SK-N-SH (cell line): Measurements from ENCODE around the gene TTC23. TPM values are rescaled to one million over a fixed set of nuclear protein-coding genes. Genes with fewer than 3 reads are reported as not detected.

Experiments
- CTCF ChIA-PET: fragments of 300-600, 350-600 bp; formaldehyde crosslinking; extraction: SDS; loops from one replicate; lab custom pipeline; 2021; lab: Yijun Ruan, JAX
- POLR2A ChIA-PET: fragments of 350-600 bp; sonication (Branson Sonifier 250); formaldehyde crosslinking; extraction: SDS; loops from one replicate; lab custom pipeline; 2020; ENCODE audit warnings: antibody characterized with exemption, inconsistent platforms; lab: Yijun Ruan, JAX
- DNase-seq: peaks from one replicate; pipeline ENCODE4 v3.0.0; 2012
- H2AFZ ChIP-seq: fragments of 200-600 bp; sonication (generic); 2 replicates; pipeline ENCODE4 v1.8.1; 2016; ENCODE audit warnings: antibody characterized with exemption, mild to moderate bottlenecking, low read depth
- H3F3A ChIP-seq: fragments of 200-600 bp; sonication (generic); replicated peaks from 2 replicates; pipeline ENCODE3; 2016; ENCODE audit warnings: antibody characterized with exemption, mild to moderate bottlenecking; ENCODE audit not compliant: insufficient read depth
- H3K27ac ChIP-seq, 2 experiments: fragments of 200-500 bp in 1 of 2; fragments of 200-600 bp in 1 of 2; sonication (Bioruptor generic) in 1 of 2; sonication (generic), shearing (Covaris generic) in 1 of 2; 2 replicates each; pipeline versions ENCODE4 v1.5.1 to v1.6.1; 2014 to 2016; ENCODE audit warnings: low read depth in 2 of 2, inconsistent platforms in 1 of 2, low read length in 1 of 2, mild to moderate bottlenecking in 1 of 2, mixed read lengths in 1 of 2
- H3K27me3 ChIP-seq: fragments of 200-600 bp; sonication (generic), shearing (Covaris generic); 2 replicates; pipeline ENCODE4 v1.6.1; 2016; ENCODE audit warnings: mixed run types; ENCODE audit not compliant: insufficient read depth
- H3K36me3 ChIP-seq, 2 experiments: fragments of 200-500 bp in 1 of 2; fragments of 200-600 bp in 1 of 2; sonication (Bioruptor generic) in 1 of 2; sonication (generic) in 1 of 2; replicated peaks in 1 of 2; 2 replicates each; pipeline versions ENCODE3 to v1.5.1; 2014 to 2016; ENCODE audit warnings: low read length in 1 of 2, mild to moderate bottlenecking in 1 of 2; ENCODE audit not compliant: insufficient read depth in 2 of 2, control insufficient read depth in 1 of 2
- H3K4me1 ChIP-seq, 2 experiments: fragments of 200-500 bp in 1 of 2; fragments of 200-600 bp in 1 of 2; sonication (Bioruptor generic) in 1 of 2; sonication (generic), shearing (Covaris generic) in 1 of 2; 2 replicates each; pipeline versions ENCODE4 v1.5.1 to v1.6.1; 2014 to 2016; ENCODE audit warnings: low read depth in 1 of 2, low read length in 1 of 2, mixed run types in 1 of 2; ENCODE audit not compliant: insufficient read depth in 2 of 2, control insufficient read depth in 1 of 2
- H3K4me2 ChIP-seq: fragments of 200-600 bp; sonication (generic), shearing (Covaris generic); 2 replicates; pipeline ENCODE4 v1.6.1; 2017; ENCODE audit warnings: mixed run types
- H3K4me3 ChIP-seq, 2 experiments: fragments of 200-500 bp in 1 of 2; fragments of 200-600 bp in 1 of 2; sonication (Bioruptor generic) in 1 of 2; sonication (generic), shearing (Covaris generic) in 1 of 2; 2 replicates each; pipeline versions ENCODE4 v1.5.1 to v1.8.1; 2014 to 2016; ENCODE audit warnings: low read depth in 2 of 2, inconsistent platforms in 1 of 2, low read length in 1 of 2, mild to moderate bottlenecking in 1 of 2, mixed read lengths in 1 of 2, moderate library complexity in 1 of 2
- H3K79me2 ChIP-seq: fragments of 200-600 bp; sonication (generic); 2 replicates; pipeline ENCODE4 v1.8.1; 2017; ENCODE audit warnings: mild to moderate bottlenecking; ENCODE audit not compliant: insufficient read depth
- H3K9ac ChIP-seq: fragments of 200-600 bp; sonication (generic); 2 replicates; pipeline ENCODE4 v1.6.1; 2017; ENCODE audit warnings: mixed run types
- H3K9me2 ChIP-seq: fragments of 200-600 bp; sonication (generic); 2 replicates; pipeline ENCODE4 v1.6.1; 2017; ENCODE audit warnings: mixed run types
- H3K9me3 ChIP-seq: fragments of 200-600 bp; sonication (generic); 2 replicates; pipeline ENCODE4 v1.6.1; 2017; ENCODE audit warnings: mixed run types, mild to moderate bottlenecking, moderate library complexity
- H4K20me1 ChIP-seq: fragments of 200-600 bp; sonication (generic); 2 replicates; pipeline ENCODE4 v1.6.1; 2017; ENCODE audit warnings: mild to moderate bottlenecking, mixed run types; ENCODE audit not compliant: insufficient read depth
- FOXJ3 ChIP-seq: sonication (generic); formaldehyde crosslinking; IDR thresholded peaks from 2 replicates; pipeline ENCODE4 v1.5.1; 2020; ENCODE audit warnings: mild to moderate bottlenecking, missing genetic modification reagents
- NRF1 ChIP-seq: IDR thresholded peaks from 2 replicates; pipeline ENCODE4 v1.6.1; 2012; ENCODE audit warnings: low read depth, mild to moderate bottlenecking, low read length
- RFX5 ChIP-seq: IDR thresholded peaks from 2 replicates; pipeline ENCODE4 v1.6.1; 2012; ENCODE audit warnings: mild to moderate bottlenecking, improper control_type of control experiment, low read length
- SIN3A ChIP-seq: IDR thresholded peaks from 2 replicates; pipeline ENCODE4 v1.6.1; 2012; ENCODE audit warnings: low read depth, mild to moderate bottlenecking, low read length, moderate library complexity, borderline replicate concordance
- SMC3 ChIP-seq: IDR thresholded peaks from 2 replicates; pipeline ENCODE4 v1.6.1; 2012; ENCODE audit warnings: low read depth, low read length, improper control_type of control experiment
- YY1 ChIP-seq: IDR thresholded peaks from 2 replicates; pipeline ENCODE4 v1.4.0; 2012; ENCODE audit warnings: low read depth, mild to moderate bottlenecking
- WGBS: methylation state at CpG from one replicate; pipeline ENCODE4 v1.1.6; 2017; ENCODE audit warnings: low lambda C conversion rate; 5-methylcytosine and 5-hydroxymethylcytosine counted together
- polyA plus RNA-seq, 3 experiments: library from polyadenylated mRNA; depleted of rRNA; stranded (reverse); fragments of >200 nt; gene quantifications; 2 replicates each; pipeline ENCODE4 v1.2.3, GENCODE V29; 2012
- TF ChIP-seq, protein P1 (sequence below): IDR thresholded peaks from 2 replicates; pipeline ENCODE4 v1.4.0; 2012; ENCODE audit warnings: low read depth, borderline replicate concordance
- TF ChIP-seq, protein P2 (sequence below): IDR thresholded peaks from 2 replicates; pipeline ENCODE4 v1.6.1; 2012; ENCODE audit warnings: mild to moderate bottlenecking, low read depth, low read length, moderate library complexity

The TTC23 gene
- polyA plus RNA-seq, 1 of the 3 experiments (the other 2 are of a cell fraction) = 0.79 TPM

DNA sequence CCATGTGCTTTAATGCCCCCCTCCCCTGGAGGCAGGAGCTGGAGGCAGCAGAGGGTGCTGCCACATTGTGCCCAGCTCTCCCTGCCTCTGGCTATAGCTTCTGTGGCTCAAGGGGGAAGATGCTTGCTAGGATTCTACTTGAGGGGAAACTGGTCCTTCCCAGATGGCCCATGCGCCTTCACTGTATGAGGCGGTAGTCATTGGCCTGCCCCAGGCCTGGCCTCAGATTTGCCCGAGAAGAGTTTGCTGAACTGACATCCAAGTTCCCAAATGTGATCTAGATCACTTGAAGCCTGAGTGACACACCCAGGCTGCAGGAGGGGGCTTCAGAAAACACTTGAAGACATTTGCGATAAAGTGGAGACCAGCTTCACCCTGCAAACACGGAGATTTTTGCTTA lies 140.4 kb downstream of the TTC23 start:
- DNase-seq = no peak

More for the DNA sequence above, 140.4 kb downstream of the TTC23 start:
- Histone ChIP-seq H2AFZ (no peak overlapping the region), H3K9me3 (no peaks in the 10 kb centered on the region), H3K27ac (no peak overlapping the region), H3K27me3 (no peaks in the 10 kb centered on the region), H3K36me3 (peaks cover 0 to 12% of the 10 kb centered on the region in 2 experiments), H4K20me1 (no peaks in the 10 kb centered on the region), H3F3A (peaks cover 6% of the 10 kb centered on the region), H3K9ac (no peak overlapping the region), H3K9me2 (no peaks in the 10 kb centered on the region), H3K4me2 (no peak overlapping the region)
- WGBS = 93% methylated on average over 5 of the region's 5 CpGs
- POLR2A ChIA-PET = no interaction called here
- TF ChIP-seq FOXJ3 (no peak), SIN3A (no peak), YY1 (no peak), NRF1 (no peak), SMC3 (no peak), RFX5 (no peak)
- TF ChIP-seq, protein P1, sequence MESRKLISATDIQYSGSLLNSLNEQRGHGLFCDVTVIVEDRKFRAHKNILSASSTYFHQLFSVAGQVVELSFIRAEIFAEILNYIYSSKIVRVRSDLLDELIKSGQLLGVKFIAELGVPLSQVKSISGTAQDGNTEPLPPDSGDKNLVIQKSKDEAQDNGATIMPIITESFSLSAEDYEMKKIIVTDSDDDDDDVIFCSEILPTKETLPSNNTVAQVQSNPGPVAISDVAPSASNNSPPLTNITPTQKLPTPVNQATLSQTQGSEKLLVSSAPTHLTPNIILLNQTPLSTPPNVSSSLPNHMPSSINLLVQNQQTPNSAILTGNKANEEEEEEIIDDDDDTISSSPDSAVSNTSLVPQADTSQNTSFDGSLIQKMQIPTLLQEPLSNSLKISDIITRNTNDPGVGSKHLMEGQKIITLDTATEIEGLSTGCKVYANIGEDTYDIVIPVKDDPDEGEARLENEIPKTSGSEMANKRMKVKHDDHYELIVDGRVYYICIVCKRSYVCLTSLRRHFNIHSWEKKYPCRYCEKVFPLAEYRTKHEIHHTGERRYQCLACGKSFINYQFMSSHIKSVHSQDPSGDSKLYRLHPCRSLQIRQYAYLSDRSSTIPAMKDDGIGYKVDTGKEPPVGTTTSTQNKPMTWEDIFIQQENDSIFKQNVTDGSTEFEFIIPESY = no peak
- TF ChIP-seq, protein P2, sequence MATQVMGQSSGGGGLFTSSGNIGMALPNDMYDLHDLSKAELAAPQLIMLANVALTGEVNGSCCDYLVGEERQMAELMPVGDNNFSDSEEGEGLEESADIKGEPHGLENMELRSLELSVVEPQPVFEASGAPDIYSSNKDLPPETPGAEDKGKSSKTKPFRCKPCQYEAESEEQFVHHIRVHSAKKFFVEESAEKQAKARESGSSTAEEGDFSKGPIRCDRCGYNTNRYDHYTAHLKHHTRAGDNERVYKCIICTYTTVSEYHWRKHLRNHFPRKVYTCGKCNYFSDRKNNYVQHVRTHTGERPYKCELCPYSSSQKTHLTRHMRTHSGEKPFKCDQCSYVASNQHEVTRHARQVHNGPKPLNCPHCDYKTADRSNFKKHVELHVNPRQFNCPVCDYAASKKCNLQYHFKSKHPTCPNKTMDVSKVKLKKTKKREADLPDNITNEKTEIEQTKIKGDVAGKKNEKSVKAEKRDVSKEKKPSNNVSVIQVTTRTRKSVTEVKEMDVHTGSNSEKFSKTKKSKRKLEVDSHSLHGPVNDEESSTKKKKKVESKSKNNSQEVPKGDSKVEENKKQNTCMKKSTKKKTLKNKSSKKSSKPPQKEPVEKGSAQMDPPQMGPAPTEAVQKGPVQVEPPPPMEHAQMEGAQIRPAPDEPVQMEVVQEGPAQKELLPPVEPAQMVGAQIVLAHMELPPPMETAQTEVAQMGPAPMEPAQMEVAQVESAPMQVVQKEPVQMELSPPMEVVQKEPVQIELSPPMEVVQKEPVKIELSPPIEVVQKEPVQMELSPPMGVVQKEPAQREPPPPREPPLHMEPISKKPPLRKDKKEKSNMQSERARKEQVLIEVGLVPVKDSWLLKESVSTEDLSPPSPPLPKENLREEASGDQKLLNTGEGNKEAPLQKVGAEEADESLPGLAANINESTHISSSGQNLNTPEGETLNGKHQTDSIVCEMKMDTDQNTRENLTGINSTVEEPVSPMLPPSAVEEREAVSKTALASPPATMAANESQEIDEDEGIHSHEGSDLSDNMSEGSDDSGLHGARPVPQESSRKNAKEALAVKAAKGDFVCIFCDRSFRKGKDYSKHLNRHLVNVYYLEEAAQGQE = no peak
- TF ChIP-seq, all 33 proteins: peak for 0
- Histone ChIP-seq H3K79me2 (no peaks in the 10 kb centered on the region; the same call in 1 of the 2 replicates), H3K4me1 (peaks cover 0 to 10% of the 10 kb centered on the region in 2 experiments; a peak in 2 of 4 replicates), H3K4me3 (no peak overlapping the region)
- CTCF ChIA-PET = interaction anchor here (0.7 to 8.9 kb wide), 7 partner anchors 8 to 595 kb away, joined by 3 to 102 read pairs (median 3); no protein-coding TSS in a partner anchor
